K562 (cell line): ENCODE results near the gene DIP2C. TPM values are rescaled to one million over a fixed set of nuclear protein-coding genes. Genes with fewer than 3 reads are reported as not detected.

Source experiments
- ATF6 ChIP-seq: sonication (generic); formaldehyde crosslinking; IDR thresholded peaks from 2 replicates; pipeline ENCODE4 v1.4.0; 2020; ENCODE audit warnings: mild to moderate bottlenecking, missing genetic modification reagents
- BRD4 ChIP-seq: fragments of 200-600 bp; sonication (generic); IDR thresholded peaks from 2 replicates; pipeline ENCODE4 v1.6.1; 2017; ENCODE audit warnings: inconsistent platforms
- CCNT2 ChIP-seq: IDR thresholded peaks from 2 replicates; pipeline ENCODE4 v1.6.1; 2011; ENCODE audit warnings: borderline replicate concordance, low read depth, mild to moderate bottlenecking, moderate library complexity, mixed read lengths, low read length; ENCODE audit not compliant: insufficient read length; ENCODE audit errors: extremely low read depth
- POLR2A ChIP-seq: fragments of 450-650 bp; conservative IDR thresholded peaks from 2 replicates; pipeline ENCODE4 v1.6.1; 2016
- SMARCC2 ChIP-seq: fragments of 450-650 bp; IDR thresholded peaks from 2 replicates; pipeline ENCODE4 v1.6.1; 2017; ENCODE audit warnings: antibody characterized with exemption, moderate library complexity, mild to moderate bottlenecking, low read depth
- STAT5A ChIP-seq: IDR thresholded peaks from 2 replicates; pipeline ENCODE4 v1.6.1; 2012; ENCODE audit warnings: low read length, inconsistent platforms, borderline replicate concordance
- TEAD4 ChIP-seq, 2 experiments: sonication (generic) in 1 of 2; formaldehyde crosslinking in 1 of 2; IDR thresholded peaks; 2 replicates each; pipeline versions ENCODE4 v1.6.1 to v1.8.0; 2012 to 2022; ENCODE audit warnings: borderline replicate concordance in 1 of 2, inconsistent platforms in 1 of 2, low read length in 1 of 2, mild to moderate bottlenecking in 1 of 2, missing genetic modification reagents in 1 of 2
- ZNF134 ChIP-seq: fragments of 250-450 bp; sonication (Bioruptor Pico); conservative IDR thresholded peaks from 2 replicates; pipeline ENCODE4 v1.4.0; 2020
- ZNF280B ChIP-seq: fragments of 250-450 bp; sonication (Bioruptor Pico); IDR thresholded peaks from 2 replicates; pipeline ENCODE4 v1.5.1; 2021; ENCODE audit warnings: mild to moderate bottlenecking
- ZNF445 ChIP-seq: fragments of 250-450 bp; sonication (Bioruptor Pico); IDR thresholded peaks from 2 replicates; pipeline ENCODE4 v1.4.0; 2020; ENCODE audit warnings: low read depth, mild to moderate bottlenecking, moderate library complexity
- polyA plus RNA-seq, 8 experiments: library from polyadenylated mRNA; depleted of rRNA in 4 of 8; stranded (reverse) in 5 of 8; unstranded in 3 of 8; fragments of >200 nt; fragmentation: Nextera tagmentation in 2 of 8; fragmentation: Illumina TruSeq in 1 of 8; extraction: Ambion mirVana in 2 of 8; extraction: Trizol in 1 of 8; gene quantifications; 2 replicates each; pipeline versions ENCODE4 v1.2.1 to v1.2.3, GENCODE V29; 2011 to 2014; ENCODE audit warnings: inconsistent platforms in 1 of 8, missing spikeins in 1 of 8
- total RNA-seq, 7 experiments: library from RNA; depleted of rRNA in 6 of 7; stranded (reverse); fragments of >200 nt in 6 of 7; fragmentation: Illumina TruSeq in 2 of 7; extraction: Trizol in 2 of 7; gene quantifications; 2 replicates each; pipeline versions ENCODE4 v1.2.1 to v1.2.3, GENCODE V29; 2011 to 2021; ENCODE audit warnings: low replicate concordance in 1 of 7
- TF ChIP-seq, protein P1 (sequence below): fragments of 200-600 bp; sonication (generic); IDR thresholded peaks from one replicate; pipeline ENCODE4 v1.6.1; 2012; ENCODE audit warnings: mild to moderate bottlenecking, low read depth, low read length, inconsistent platforms
- TF ChIP-seq, protein P2 (sequence below): sonication (generic); formaldehyde crosslinking; IDR thresholded peaks from 2 replicates; pipeline ENCODE4 v1.8.1; 2022; ENCODE audit warnings: missing genetic modification reagents

The DIP2C gene
- total and polyA plus RNA-seq, 9 of the 15 experiments (the other 6 are each of a cell fraction or from before 2014, with no cell fraction given): 0.01 TPM; not detected in 8

DNA sequence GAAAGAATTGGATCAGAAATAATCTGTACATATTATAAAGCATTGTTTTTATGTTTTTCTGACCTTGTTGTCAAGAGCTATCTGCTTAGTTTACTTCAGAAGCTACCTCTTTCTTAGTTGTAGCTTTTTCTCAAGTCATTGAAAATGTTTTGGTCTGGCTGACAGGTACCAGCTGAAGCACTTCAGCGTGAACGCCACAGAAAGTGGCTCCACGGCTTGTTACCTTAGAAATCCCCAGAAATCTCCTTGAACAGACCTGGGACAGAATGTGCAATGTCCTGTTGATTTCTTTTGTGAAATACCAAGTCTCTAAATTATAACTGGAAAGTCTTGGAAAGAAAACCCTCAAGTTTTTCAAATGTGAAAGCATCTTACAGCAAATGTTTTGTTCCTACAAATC is 457.4 kb downstream of the DIP2C start (continued):
- TF ChIP-seq ATF6 (no peak), ZNF280B (CRISPR knock-in tag) (no peak), SMARCC2 (no peak), STAT5A (no peak), POLR2A (no peak), TEAD4 (IDR thresholded peaks at IDR 0.05; ENCODE audit: low read length) (no peak), TEAD4 (CRISPR knock-in tag; IDR thresholded peaks at IDR 0.05; ENCODE audit: borderline replicate concordance) (no peak), ZNF134 (CRISPR knock-in tag) (no peak), ZNF445 (no peak), CCNT2 (no peak), BRD4 (no peak)
- TF ChIP-seq, protein P1, sequence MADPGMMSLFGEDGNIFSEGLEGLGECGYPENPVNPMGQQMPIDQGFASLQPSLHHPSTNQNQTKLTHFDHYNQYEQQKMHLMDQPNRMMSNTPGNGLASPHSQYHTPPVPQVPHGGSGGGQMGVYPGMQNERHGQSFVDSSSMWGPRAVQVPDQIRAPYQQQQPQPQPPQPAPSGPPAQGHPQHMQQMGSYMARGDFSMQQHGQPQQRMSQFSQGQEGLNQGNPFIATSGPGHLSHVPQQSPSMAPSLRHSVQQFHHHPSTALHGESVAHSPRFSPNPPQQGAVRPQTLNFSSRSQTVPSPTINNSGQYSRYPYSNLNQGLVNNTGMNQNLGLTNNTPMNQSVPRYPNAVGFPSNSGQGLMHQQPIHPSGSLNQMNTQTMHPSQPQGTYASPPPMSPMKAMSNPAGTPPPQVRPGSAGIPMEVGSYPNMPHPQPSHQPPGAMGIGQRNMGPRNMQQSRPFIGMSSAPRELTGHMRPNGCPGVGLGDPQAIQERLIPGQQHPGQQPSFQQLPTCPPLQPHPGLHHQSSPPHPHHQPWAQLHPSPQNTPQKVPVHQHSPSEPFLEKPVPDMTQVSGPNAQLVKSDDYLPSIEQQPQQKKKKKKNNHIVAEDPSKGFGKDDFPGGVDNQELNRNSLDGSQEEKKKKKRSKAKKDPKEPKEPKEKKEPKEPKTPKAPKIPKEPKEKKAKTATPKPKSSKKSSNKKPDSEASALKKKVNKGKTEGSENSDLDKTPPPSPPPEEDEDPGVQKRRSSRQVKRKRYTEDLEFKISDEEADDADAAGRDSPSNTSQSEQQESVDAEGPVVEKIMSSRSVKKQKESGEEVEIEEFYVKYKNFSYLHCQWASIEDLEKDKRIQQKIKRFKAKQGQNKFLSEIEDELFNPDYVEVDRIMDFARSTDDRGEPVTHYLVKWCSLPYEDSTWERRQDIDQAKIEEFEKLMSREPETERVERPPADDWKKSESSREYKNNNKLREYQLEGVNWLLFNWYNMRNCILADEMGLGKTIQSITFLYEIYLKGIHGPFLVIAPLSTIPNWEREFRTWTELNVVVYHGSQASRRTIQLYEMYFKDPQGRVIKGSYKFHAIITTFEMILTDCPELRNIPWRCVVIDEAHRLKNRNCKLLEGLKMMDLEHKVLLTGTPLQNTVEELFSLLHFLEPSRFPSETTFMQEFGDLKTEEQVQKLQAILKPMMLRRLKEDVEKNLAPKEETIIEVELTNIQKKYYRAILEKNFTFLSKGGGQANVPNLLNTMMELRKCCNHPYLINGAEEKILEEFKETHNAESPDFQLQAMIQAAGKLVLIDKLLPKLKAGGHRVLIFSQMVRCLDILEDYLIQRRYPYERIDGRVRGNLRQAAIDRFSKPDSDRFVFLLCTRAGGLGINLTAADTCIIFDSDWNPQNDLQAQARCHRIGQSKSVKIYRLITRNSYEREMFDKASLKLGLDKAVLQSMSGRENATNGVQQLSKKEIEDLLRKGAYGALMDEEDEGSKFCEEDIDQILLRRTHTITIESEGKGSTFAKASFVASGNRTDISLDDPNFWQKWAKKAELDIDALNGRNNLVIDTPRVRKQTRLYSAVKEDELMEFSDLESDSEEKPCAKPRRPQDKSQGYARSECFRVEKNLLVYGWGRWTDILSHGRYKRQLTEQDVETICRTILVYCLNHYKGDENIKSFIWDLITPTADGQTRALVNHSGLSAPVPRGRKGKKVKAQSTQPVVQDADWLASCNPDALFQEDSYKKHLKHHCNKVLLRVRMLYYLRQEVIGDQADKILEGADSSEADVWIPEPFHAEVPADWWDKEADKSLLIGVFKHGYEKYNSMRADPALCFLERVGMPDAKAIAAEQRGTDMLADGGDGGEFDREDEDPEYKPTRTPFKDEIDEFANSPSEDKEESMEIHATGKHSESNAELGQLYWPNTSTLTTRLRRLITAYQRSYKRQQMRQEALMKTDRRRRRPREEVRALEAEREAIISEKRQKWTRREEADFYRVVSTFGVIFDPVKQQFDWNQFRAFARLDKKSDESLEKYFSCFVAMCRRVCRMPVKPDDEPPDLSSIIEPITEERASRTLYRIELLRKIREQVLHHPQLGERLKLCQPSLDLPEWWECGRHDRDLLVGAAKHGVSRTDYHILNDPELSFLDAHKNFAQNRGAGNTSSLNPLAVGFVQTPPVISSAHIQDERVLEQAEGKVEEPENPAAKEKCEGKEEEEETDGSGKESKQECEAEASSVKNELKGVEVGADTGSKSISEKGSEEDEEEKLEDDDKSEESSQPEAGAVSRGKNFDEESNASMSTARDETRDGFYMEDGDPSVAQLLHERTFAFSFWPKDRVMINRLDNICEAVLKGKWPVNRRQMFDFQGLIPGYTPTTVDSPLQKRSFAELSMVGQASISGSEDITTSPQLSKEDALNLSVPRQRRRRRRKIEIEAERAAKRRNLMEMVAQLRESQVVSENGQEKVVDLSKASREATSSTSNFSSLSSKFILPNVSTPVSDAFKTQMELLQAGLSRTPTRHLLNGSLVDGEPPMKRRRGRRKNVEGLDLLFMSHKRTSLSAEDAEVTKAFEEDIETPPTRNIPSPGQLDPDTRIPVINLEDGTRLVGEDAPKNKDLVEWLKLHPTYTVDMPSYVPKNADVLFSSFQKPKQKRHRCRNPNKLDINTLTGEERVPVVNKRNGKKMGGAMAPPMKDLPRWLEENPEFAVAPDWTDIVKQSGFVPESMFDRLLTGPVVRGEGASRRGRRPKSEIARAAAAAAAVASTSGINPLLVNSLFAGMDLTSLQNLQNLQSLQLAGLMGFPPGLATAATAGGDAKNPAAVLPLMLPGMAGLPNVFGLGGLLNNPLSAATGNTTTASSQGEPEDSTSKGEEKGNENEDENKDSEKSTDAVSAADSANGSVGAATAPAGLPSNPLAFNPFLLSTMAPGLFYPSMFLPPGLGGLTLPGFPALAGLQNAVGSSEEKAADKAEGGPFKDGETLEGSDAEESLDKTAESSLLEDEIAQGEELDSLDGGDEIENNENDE: no peak
- TF ChIP-seq, protein P2, sequence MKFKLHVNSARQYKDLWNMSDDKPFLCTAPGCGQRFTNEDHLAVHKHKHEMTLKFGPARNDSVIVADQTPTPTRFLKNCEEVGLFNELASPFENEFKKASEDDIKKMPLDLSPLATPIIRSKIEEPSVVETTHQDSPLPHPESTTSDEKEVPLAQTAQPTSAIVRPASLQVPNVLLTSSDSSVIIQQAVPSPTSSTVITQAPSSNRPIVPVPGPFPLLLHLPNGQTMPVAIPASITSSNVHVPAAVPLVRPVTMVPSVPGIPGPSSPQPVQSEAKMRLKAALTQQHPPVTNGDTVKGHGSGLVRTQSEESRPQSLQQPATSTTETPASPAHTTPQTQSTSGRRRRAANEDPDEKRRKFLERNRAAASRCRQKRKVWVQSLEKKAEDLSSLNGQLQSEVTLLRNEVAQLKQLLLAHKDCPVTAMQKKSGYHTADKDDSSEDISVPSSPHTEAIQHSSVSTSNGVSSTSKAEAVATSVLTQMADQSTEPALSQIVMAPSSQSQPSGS (CRISPR knock-in tag): no peak
